Neural progenitor cell (in vitro differentiated cells): Measurements from ENCODE around the gene TRNT1. TPM values are rescaled to one million over a fixed set of nuclear protein-coding genes. Genes with fewer than 3 reads are reported as not detected.

Experiments
- DNase-seq: peaks from one replicate; pipeline ENCODE4 v3.0.0-alpha.2; 2016; ENCODE audit warnings: low spot score
- H2AFZ ChIP-seq: fragments of 200-600 bp; sonication (generic); replicated peaks from 2 replicates; pipeline ENCODE4 v1.6.1; 2016; ENCODE audit warnings: antibody characterized with exemption
- H3F3A ChIP-seq: fragments of 200-600 bp; sonication (generic); 2 replicates; pipeline ENCODE4 v1.6.1; 2016; ENCODE audit warnings: antibody characterized with exemption, low read depth
- H3K27ac ChIP-seq: fragments of 200-600 bp; sonication (generic); 2 replicates; pipeline ENCODE4 v1.5.1; 2016; ENCODE audit warnings: mild to moderate bottlenecking
- H3K27me3 ChIP-seq: fragments of 200-600 bp; sonication (generic); 2 replicates; pipeline ENCODE4 v1.6.1; 2016; ENCODE audit warnings: mild to moderate bottlenecking, moderate library complexity
- H3K36me3 ChIP-seq: fragments of 200-600 bp; sonication (generic); 2 replicates; pipeline ENCODE4 v1.5.1; 2016
- H3K4me1 ChIP-seq: fragments of 200-600 bp; sonication (generic); 2 replicates; pipeline ENCODE4 v1.6.1; 2016; ENCODE audit warnings: mixed run types
- H3K4me2 ChIP-seq: fragments of 200-600 bp; sonication (generic); 2 replicates; pipeline ENCODE4 v1.6.1; 2016
- H3K4me3 ChIP-seq: fragments of 200-600 bp; sonication (generic); 2 replicates; pipeline ENCODE4 v1.5.1; 2016
- H3K79me2 ChIP-seq: fragments of 200-600 bp; sonication (generic); 2 replicates; pipeline ENCODE4 v1.6.1; 2016; ENCODE audit warnings: low read depth
- H3K9ac ChIP-seq: fragments of 200-600 bp; sonication (generic); 2 replicates; pipeline ENCODE4 v1.6.1; 2016
- H3K9me3 ChIP-seq: fragments of 200-600 bp; sonication (generic); 2 replicates; pipeline ENCODE4 v1.5.1; 2016; ENCODE audit warnings: low read depth
- H4K20me1 ChIP-seq: fragments of 200-600 bp; sonication (generic); 2 replicates; pipeline ENCODE4 v1.6.1; 2016; ENCODE audit warnings: low read depth
- H3K27ac Mint-ChIP-seq: 3 replicates; pipeline ENCODE4 v1.8.0; 2021; ENCODE audit warnings: mixed read lengths
- H3K27me3 Mint-ChIP-seq: 2 replicates; pipeline ENCODE4 v1.8.0; 2022; ENCODE audit warnings: low read depth, mild to moderate bottlenecking, inconsistent platforms, moderate library complexity, mixed read lengths; ENCODE audit not compliant: insufficient read depth
- H3K36me3 Mint-ChIP-seq: 3 replicates; pipeline ENCODE4 v1.8.0; 2021; ENCODE audit warnings: mixed read lengths
- H3K4me1 Mint-ChIP-seq: 3 replicates; pipeline ENCODE4 v1.8.0; 2021; ENCODE audit warnings: mixed read lengths
- H3K4me3 Mint-ChIP-seq: 3 replicates; pipeline ENCODE4 v1.8.0; 2021; ENCODE audit warnings: mild to moderate bottlenecking, moderate library complexity, mixed read lengths
- H3K9me3 Mint-ChIP-seq: 3 replicates; pipeline ENCODE4 v1.8.0; 2020; ENCODE audit warnings: mixed read lengths
- CTCF ChIP-seq: fragments of 200-600 bp; sonication (generic); IDR thresholded peaks from 2 replicates; pipeline ENCODE4 v1.5.1; 2017; ENCODE audit warnings: antibody characterized with exemption, mild to moderate bottlenecking
- EZH2 ChIP-seq: fragments of 200-600 bp; sonication (generic); IDR thresholded peaks from 2 replicates; pipeline ENCODE4 v1.6.1; 2017; ENCODE audit warnings: antibody characterized with exemption, mild to moderate bottlenecking, moderate library complexity
- EZH2phosphoT487 ChIP-seq: fragments of 200-600 bp; sonication (generic); IDR thresholded peaks from 2 replicates; pipeline ENCODE4 v1.6.1; 2017; ENCODE audit warnings: antibody characterized with exemption
- total RNA-seq: library from RNA; depleted of rRNA; stranded (reverse); fragments of >200 nt; gene quantifications from 2 replicates; pipeline ENCODE4 v1.2.3, GENCODE V29; 2015; ENCODE audit warnings: low replicate concordance

The TRNT1 gene
- total RNA-seq: 26.5 and 38.8 TPM in 2 replicates

- Histone ChIP-seq H3K79me2 (peaks cover 26% of the 10 kb centered on the region), H3K9me3 (no peaks in the 10 kb centered on the region), H3K9ac (peak within 1 kb of the TSS; percentile 85), H3K27me3 (no peaks in the 10 kb centered on the region), H3K4me2 (peak within 1 kb of the TSS; percentile 83), H3F3A (peaks cover 5% of the 10 kb centered on the region), H4K20me1 (no peaks in the 10 kb centered on the region), H2AFZ (peak within 1 kb of the TSS; percentile 96), H3K4me1 (peaks cover 7% of the 10 kb centered on the region), H3K4me3 (peak within 1 kb of the TSS; percentile 84), H3K36me3 (peaks cover 18% of the 10 kb centered on the region), H3K27ac (peak within 1 kb of the TSS; percentile 55)
- Mint-ChIP-seq H3K9me3 (no peaks in the 10 kb centered on the region), H3K4me3 (peak within 1 kb of the TSS; percentile 95), H3K27ac (peak within 1 kb of the TSS; percentile 90), H3K4me1 (peaks cover 25% of the 10 kb centered on the region), H3K36me3 (peaks cover 15% of the 10 kb centered on the region), H3K27me3 (peaks cover 5% of the 10 kb centered on the region)
- peak; percentile 98 for DNase-seq
- TF ChIP-seq EZH2phosphoT487: no peak
- TF ChIP-seq EZH2: no peak
- TF ChIP-seq CTCF: no peak
These were observed at the start of gene TRNT1 for GRCh38 chr3:3126477-3127431. TSS of gene TRNT1 (plus strand) at chr3:3126940. CDS start at chr3:3129041, 2,101 bp downstream.

- no peaks in the 10 kb centered on the region for H3K79me2 ChIP-seq
- peak; percentile 73 for DNase-seq
- H4K20me1 ChIP-seq: no peaks in the 10 kb centered on the region
- H3K4me1 ChIP-seq: peaks cover 21% of the 10 kb centered on the region
- no peaks in the 10 kb centered on the region for H3K9me3 ChIP-seq
- H3K36me3 ChIP-seq: no peaks in the 10 kb centered on the region
- H3K36me3 Mint-ChIP-seq: no peaks in the 10 kb centered on the region
- H3K4me3 ChIP-seq: no peak overlapping the region
- H3K4me1 Mint-ChIP-seq: peaks cover 26% of the 10 kb centered on the region
- no peak overlapping the region for H3K4me3 Mint-ChIP-seq
- H3K27me3 Mint-ChIP-seq: peaks cover 5% of the 10 kb centered on the region
- peak; percentile 80 for TF ChIP-seq EZH2phosphoT487
- no peak for TF ChIP-seq EZH2
- H3F3A ChIP-seq: peaks cover 16% of the 10 kb centered on the region
- H3K27ac Mint-ChIP-seq: peak overlapping the region; percentile 78
- H3K9ac ChIP-seq: no peak overlapping the region
- peak overlapping the region; percentile 51 for H3K4me2 ChIP-seq
- no peak overlapping the region for H2AFZ ChIP-seq
- no peaks in the 10 kb centered on the region for H3K9me3 Mint-ChIP-seq
- H3K27me3 ChIP-seq: peaks cover 5% of the 10 kb centered on the region
- H3K27ac ChIP-seq: no peak overlapping the region
These were observed 46.4 kb upstream of the TRNT1 start for GRCh38 chr3:3080309-3080708.

- H4K20me1 ChIP-seq: no peaks in the 10 kb centered on the region
- no peak overlapping the region for H3K9ac ChIP-seq
- peaks cover 5% of the 10 kb centered on the region for H3K27me3 ChIP-seq
- Mint-ChIP-seq H3K9me3 (no peaks in the 10 kb centered on the region), H3K4me1 (peaks cover 26% of the 10 kb centered on the region), H3K27ac (no peak overlapping the region), H3K36me3 (no peaks in the 10 kb centered on the region), H3K27me3 (peaks cover 5% of the 10 kb centered on the region), H3K4me3 (no peak overlapping the region)
- H3K4me2 ChIP-seq: no peak overlapping the region
- H3K27ac ChIP-seq: no peak overlapping the region
- no peaks in the 10 kb centered on the region for H3K36me3 ChIP-seq
- no peak overlapping the region for H2AFZ ChIP-seq
- no peak overlapping the region for H3K4me3 ChIP-seq
- H3F3A ChIP-seq: peaks cover 16% of the 10 kb centered on the region
- peaks cover 21% of the 10 kb centered on the region for H3K4me1 ChIP-seq
- no peaks in the 10 kb centered on the region for H3K9me3 ChIP-seq
- no peak for DNase-seq
- TF ChIP-seq EZH2 (no peak), CTCF (no peak), EZH2phosphoT487 (no peak)
- no peaks in the 10 kb centered on the region for H3K79me2 ChIP-seq
These were observed 45.1 kb upstream of the TRNT1 start for GRCh38 chr3:3081381-3082233.
